HG03139 (cell line): ENCODE results near the gene LRRC41.

ENCODE experiments used
- ATAC-seq: cut with Tn5 transposase; IDR thresholded peaks from one replicate; pipeline ENCODE4 v1.9.1; 2021; ENCODE audit not compliant: unreplicated experiment

The LRRC41 gene

DNA sequence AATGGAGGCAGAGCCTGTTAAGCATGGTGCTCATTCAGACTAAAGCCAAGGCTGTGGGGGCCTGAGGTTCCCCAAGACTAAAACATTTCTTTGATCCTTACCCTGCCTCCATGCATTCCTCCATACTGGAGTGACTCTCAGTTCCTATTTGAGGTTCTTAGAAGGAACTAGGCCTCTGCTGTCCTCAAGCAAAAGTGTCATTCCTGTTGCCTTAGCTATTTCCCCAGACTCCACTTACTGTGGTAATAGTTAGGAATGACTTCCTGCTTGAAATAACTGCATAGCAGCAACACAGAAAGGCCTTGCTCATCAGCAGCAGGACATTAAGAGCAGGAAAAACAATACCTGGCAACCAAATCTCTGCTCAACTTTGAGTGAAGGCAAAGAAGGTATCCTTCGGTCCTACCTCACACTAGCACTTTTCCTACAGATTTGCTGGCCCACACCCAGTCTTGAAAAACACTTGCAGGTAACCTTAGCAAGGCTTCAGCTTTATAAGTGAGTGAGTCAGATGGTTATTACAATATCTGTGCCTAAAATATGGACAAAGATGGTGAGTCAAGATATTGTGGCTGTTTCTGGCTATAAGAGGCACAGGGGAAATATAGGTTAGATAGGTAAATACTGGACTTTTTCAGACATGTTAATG is 14.8 kb downstream of the LRRC41 start:
- ATAC-seq, result no peak

DNA sequence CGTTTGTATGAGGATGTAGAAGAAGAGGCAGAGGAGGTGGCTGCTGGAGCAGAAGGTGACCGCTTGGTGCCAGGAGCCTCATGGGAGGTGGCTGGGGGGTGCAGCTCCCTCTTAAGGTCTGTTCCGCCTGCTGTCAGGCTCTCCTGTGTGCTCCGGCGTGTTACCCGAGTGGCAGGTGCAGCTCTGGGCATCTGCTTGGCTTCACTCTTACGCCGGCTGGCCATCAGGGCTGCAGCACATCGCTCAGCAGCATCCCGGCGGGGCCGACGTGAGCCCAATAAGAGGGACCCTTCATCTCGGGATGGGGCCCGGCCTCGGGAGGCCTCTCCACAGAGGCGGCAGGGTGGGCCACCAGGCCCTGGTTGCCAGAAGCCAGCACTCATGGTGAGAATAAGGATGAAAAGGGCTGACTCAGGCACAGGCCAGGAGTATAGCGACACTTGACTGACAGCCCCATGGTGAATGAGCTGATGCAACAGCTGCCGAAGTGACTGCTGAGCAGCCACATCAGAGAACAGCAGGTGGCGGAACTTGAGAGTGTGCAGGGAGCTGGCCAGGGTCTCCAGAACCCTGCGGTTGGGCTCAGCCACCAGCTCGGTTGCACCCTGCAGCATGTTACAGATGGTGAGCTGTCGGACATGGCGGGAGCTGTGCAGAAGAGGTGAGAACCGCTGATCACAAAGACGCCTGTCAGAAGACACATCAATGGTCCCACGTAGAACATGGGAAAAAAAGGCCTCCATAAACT is 17.5 kb downstream of the LRRC41 start:
- no peak for ATAC-seq

DNA sequence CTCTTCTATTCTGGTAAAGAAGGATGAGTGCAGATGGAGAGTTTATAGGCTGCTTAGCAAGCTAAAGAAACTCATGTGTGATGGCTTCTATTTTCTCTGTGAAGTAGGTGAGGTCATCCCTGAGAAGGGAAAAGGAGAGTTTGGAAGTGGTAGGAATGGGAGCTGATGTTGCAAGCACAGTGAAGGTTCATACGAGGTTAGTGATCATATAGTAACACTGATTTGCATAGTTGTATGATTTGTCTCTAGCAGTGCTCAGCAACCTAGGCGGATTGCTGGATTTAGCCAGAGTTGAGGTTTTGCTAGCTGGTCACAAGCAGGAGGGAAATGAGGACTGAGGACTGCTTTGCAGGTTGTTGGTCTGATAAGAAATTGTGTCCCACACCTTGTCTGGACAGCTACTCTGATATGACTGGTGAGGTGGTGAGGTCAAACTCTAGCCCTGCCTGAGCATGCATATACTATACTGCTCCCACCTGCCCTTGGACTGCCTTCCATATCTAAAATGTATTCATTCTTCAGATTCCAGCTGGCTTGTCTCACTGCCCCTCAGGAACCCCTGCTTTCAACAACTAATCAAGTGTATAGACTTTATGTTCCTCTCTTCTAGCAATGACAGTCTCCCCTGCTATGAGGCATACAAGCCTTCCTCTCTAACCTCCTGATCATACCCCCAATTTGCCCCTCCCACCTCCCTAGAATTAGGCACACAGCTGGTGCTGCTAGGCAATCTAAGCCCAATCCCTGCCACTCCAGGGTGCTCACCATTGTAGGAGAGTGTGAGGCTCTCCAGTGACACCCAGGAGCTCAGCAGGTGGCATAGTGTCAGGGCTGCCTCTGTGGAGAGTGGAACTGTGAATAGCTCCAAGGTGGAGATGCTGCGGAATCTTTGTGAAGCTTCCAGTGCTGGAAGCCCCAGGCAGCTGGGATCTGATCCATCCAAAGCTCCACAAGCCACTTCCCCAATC is 18.5 kb downstream of the LRRC41 start:
- no peak for ATAC-seq

GRCh38 chr1:46284058-46284457 is 19.4 kb downstream of the LRRC41 start:
- no peak for ATAC-seq

- no peak for ATAC-seq
These were observed 22.4 kb downstream of the LRRC41 start for GRCh38 chr1:46281021-46281420.

- no peak for ATAC-seq
These were observed 23.3 kb downstream of the LRRC41 start for GRCh38 chr1:46280092-46280491.

- no peak for ATAC-seq
These were observed 24.6 kb downstream of the LRRC41 start for GRCh38 chr1:46278807-46279206.

- no peak for ATAC-seq
These were observed 25.6 kb downstream of the LRRC41 start for GRCh38 chr1:46277658-46278373.

DNA sequence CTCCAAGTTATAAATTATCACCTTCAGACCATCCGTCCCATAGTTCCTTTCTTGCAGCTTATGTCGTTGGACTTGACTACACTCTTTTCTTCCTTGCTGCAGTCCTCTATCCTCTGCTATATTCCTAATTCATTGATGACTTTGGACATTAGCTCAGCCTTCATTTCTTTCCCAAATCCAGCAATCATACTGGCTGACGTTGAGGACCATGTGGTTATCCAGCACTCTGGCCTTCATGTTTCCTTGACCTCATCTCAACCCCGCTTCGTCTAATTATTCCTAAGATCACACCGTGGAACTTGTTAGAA is 28.4 kb downstream of the LRRC41 start:
- no peak for ATAC-seq

- no peak for ATAC-seq
These were observed 29.0 kb downstream of the LRRC41 start for GRCh38 chr1:46274225-46275029.

- no peak for ATAC-seq
These were observed 34.8 kb downstream of the LRRC41 start for GRCh38 chr1:46268578-46268977.

DNA sequence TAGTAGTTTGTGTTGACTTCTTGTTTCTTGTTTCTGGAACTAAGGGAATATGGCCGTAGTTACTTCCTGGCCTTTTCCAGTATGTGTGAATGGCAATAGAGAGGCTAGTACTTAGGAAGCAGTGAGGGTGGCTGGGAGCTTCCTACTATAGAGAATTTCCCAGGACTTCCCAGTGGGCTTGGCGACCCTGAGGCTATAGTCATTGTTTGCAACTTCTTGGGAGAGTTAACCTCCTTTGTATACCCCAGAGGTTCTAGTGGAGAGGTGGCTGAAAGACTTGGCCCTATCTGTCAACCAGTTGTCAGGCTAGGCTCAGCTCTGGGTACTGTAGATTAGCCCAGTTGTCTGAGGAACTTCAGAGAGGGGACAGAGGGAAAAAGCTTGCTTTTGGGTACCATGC is 40.3 kb downstream of the LRRC41 start:
- ATAC-seq, result no peak

DNA sequence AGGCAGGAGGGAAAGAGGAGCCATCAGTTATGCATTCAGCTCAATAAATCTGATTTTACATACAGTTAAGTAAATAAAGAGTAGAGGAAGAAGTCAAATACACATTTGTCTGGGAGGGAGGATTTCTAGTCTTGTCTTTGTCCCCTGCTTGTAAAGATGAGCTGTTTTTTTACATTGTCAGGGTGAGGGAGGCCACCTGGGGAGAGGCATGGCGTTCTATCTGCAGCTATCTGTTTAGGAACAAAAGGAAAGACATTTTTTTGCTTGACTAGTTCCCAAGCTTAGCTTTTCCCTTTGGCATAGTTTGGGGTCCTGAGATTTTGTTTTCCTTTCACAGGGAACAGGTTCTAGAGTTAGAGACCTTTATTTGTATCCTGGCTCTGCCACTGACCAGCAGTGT is 40.9 kb downstream of the LRRC41 start:
- no peak for ATAC-seq

DNA sequence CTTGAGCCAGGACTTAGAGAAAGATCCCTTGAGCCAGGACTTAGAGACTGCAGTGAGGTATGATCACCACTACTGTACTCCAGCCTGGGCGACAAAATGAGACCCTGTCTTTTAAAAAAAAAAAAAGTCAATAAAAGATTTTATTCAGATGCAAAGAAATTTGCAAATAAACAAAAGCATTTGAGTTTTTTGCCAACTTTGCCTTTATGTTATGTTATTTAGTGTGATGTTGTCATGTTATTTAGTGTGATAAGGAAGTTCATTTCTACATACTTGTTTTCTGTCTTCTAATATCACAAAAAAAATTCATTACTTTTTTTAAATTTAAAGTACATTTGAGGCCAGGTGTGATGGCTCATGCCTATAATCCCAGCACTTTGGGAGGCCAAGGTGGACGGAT is 46.9 kb downstream of the LRRC41 start:
- ATAC-seq, result no peak

DNA sequence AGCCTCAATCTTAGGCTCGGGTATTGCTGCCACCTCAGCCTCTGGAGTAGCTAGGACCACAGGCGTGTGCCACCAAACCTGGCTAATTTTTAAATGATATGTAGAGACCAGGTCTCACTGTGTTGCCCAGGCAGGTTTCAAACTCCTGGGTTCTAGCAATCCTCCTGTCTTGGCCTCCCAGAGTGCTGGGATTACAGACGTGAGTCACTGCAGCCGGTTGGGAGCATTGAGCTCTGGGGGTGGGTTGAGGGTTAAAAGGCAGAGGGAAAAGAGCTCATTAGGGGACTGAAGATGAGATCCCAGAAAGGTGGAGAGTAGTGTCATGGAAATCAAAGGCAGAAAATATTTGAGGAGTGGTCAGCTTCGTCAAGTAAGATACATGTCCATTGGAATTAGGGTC is 48.7 kb downstream of the LRRC41 start:
- no peak for ATAC-seq

- no peak for ATAC-seq
These were observed 55.1 kb downstream of the LRRC41 start for GRCh38 chr1:46248122-46248920.

GRCh38 chr1:46247436-46248121 is 55.8 kb downstream of the LRRC41 start, which contains the start of gene RAD54L:
Gene RAD54L (plus strand): TSS chr1:46247763. CDS start chr1:46248406, 643 bp downstream.
- ATAC-seq, result peak; percentile 89

DNA sequence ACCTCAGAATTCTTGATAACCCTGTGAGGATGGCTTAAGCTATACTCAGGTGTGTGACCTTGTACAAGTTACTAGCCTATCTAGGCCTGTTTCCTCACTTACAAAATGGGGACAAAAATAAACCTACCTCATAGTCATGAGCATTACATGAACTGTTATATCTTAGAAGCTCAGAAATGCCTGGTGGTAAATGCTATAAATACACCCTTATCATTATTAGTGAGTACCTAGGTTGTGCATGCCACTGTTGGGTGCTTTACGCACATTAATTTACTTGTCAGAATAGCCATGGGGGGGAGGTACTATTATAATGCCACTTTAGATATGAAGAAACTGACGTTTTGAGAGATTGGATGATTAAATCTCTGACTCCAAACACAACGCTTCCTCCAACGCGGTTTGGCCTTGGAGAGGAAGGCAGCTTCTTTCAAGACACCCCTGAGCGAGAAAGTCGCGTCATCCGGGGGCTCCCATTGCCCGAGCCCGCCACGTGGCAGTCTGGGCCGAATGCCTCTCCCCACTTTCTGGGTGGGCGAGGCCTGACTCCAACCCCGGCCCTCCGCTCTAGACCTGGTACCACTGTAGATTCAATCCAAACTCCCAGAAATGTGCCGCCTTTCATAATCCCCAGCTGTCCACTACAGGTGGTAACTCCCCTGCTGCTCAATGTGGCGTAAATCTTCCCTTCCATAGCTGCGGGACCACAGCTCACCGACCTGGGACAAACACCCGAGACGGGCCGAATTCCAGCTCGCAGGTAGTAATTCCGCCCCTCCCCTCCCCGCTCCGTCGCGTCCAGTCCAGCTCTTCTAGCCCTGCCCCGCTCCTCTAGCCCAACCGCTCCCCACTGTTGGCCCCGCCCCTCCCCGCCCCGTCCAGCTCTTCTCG is 56.6 kb downstream of the LRRC41 start:
- ATAC-seq, result peak; percentile 50
